ENCODE measurements around the gene MYL3.
"Not testable (repeated sequence)": the region's sequence is repeated elsewhere in the genome, so short reads cannot be mapped to it uniquely, and the experiment has no call there.

MYL3 gene

DNA sequence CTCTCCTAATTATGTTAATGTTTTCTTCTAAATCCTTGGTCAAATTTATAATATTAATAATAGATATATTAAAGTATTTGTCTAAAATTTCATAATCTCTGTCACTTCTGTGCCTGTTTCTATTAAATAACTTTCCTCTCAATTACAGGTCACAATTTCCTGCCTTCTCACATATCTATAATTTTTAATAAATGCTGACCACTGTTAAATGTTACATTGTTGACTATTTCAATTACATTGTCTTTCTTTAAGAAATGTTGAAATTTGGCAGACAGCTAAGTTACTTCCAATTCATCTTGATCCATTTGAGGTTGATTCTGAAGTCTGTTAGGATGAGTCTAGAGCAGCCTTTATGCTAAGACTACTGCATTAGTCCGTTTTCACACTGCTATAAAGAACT is 41.7 kb downstream of the MYL3 start:
- TF ChIP-seq, protein P1, sequence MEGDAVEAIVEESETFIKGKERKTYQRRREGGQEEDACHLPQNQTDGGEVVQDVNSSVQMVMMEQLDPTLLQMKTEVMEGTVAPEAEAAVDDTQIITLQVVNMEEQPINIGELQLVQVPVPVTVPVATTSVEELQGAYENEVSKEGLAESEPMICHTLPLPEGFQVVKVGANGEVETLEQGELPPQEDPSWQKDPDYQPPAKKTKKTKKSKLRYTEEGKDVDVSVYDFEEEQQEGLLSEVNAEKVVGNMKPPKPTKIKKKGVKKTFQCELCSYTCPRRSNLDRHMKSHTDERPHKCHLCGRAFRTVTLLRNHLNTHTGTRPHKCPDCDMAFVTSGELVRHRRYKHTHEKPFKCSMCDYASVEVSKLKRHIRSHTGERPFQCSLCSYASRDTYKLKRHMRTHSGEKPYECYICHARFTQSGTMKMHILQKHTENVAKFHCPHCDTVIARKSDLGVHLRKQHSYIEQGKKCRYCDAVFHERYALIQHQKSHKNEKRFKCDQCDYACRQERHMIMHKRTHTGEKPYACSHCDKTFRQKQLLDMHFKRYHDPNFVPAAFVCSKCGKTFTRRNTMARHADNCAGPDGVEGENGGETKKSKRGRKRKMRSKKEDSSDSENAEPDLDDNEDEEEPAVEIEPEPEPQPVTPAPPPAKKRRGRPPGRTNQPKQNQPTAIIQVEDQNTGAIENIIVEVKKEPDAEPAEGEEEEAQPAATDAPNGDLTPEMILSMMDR (conservative IDR thresholded peaks at IDR 0.05; ENCODE audit: low read depth, low read length), result no peak
- no peak for DNase-seq (ENCODE audit: low read depth)
- no peak overlapping the region for H3K4me3 ChIP-seq (ENCODE audit: low read length)

DNA sequence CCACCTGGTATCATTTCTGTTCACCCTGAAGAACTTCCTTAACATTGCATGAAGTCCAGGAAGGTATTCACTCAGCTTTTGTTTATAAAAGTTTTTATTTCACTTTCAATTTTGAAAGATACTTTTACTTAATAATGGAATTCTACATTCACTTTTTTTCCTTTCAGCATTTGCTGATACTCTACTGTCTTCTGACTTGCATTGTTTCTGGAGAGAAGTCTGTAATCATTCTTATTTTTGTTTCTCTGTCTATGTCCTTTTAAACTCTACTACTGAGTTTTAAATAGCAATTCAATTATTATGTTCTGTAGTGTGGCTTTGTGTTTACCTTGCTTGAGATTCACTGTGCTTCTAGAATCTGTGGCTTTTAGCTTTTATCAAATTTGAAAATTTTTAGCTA is 42.4 kb downstream of the MYL3 start:
- TF ChIP-seq, protein P1 (conservative IDR thresholded peaks at IDR 0.05; ENCODE audit: low read depth, low read length), result no peak
- no peak for DNase-seq (ENCODE audit: low read depth)
- H3K4me3 ChIP-seq (ENCODE audit: low read length), result no peak overlapping the region

DNA sequence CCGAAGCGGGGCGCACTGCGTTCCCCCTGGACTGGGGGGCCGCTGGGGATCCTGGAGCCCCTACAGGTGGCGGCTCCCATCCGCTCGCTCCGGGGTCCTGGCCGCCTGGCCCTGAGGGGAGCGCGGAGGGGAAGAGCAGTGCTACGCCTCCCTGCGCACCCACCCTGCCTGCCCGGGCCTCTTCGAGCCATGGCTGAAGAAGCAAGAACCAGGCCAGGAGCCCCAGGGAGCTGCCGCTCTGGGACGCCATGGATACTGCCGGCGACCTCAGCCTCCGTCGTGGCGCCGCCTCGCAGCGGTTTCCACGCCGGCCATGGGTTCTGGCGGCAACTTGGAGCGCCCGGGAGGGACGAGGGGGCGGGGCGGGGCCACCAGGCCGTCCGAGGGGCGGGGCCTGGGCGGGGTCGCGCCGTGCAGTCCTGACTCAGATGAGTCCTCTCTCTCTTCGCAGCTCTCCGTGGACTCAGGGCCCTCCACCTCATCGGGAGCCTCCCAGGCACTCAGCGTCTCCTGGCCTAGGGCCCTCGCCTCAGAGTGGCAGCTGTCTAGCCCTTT is 50.9 kb downstream of the MYL3 start:
- TF ChIP-seq, protein P1 (conservative IDR thresholded peaks at IDR 0.05; ENCODE audit: low read depth, low read length), result no peak
- peak; percentile 4 for DNase-seq (ENCODE audit: low read depth)
- H3K4me3 ChIP-seq (ENCODE audit: low read length), result peak overlapping the region; percentile 43

DNA sequence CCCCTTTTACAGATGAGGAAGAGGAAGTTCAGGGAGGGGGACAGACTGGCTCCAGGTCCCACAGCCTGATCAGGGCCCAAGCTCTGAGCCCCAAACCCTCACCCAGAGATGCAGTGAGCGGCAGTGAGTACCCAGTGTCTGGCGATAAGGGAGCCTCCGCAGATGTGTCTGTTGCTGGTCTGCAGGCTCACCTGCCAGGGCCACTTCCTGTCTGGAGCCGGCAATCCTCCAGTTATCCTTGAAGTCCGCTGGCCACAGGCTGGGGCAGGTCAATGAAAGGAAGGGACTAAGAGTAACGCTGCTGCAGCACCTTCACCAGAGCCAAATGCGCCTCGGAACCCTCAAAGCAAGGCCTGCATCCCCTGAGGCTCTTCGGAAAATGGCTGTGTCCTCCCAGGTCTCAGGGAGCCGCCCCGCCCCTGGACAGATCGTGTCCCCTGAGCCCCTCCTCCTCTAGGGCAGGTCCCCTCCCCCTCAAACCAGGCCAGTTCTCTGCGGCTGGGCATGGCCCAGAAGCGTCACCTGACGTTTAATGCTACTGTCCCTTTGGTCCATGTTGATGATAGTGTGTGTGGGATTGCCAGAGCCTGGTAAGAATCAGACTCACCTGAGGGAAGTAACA is 51.5 kb downstream of the MYL3 start:
- TF ChIP-seq, protein P1 (conservative IDR thresholded peaks at IDR 0.05; ENCODE audit: low read depth, low read length), result no peak
- peak overlapping the region; percentile 43 for H3K4me3 ChIP-seq (ENCODE audit: low read length)
- no peak for DNase-seq (ENCODE audit: low read depth)

DNA sequence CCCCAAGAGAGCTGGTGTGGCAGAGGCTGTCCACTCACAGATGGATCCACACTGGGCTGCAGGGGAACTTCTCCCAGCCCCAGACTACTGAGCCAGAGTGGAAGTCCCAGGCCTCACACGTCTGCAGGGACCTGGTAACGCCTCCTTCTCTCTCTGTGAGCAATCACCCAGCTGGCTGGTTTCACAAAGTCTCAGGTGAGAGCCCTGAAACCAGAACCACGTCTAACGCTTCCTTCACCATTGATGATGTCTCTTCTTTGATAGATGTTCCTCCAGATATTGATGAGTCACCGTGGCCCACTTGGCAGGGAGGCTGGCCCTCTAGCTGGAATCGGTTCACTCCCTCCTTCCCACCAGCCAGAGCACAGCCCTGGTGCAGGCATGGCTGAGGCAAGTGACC is 54.5 kb downstream of the MYL3 start:
- not testable (repeated sequence) for H3K4me3 ChIP-seq (ENCODE audit: low read length); DNase-seq (ENCODE audit: low read depth)

Data from retinal pigment epithelial cell (primary cell).